Measurements from ENCODE around the gene SETD5. TPM values are rescaled to one million over a fixed set of nuclear protein-coding genes. Genes with fewer than 3 reads are reported as not detected.

Gene SETD5
- polyA plus RNA-seq, 12 donors: 86.4 to 389 (median 118) TPM

DNA sequence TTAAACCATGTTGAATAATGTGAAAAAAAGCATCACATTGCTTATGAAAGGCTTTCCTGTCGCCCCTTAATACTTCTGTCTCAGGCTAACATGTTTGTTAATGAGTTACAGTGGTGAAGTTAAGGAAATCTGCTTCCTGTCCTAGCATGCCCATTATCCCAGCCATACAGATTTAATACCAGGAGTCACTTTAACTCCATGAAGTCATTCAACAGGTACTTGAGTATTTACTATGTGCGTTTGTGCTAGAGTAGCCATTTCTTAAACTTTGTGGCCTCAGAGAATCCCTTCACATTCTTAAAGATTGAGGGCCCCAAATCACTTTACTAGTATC lies 10.1 kb upstream of the SETD5 start:
- no peak for DNase-seq

DNA sequence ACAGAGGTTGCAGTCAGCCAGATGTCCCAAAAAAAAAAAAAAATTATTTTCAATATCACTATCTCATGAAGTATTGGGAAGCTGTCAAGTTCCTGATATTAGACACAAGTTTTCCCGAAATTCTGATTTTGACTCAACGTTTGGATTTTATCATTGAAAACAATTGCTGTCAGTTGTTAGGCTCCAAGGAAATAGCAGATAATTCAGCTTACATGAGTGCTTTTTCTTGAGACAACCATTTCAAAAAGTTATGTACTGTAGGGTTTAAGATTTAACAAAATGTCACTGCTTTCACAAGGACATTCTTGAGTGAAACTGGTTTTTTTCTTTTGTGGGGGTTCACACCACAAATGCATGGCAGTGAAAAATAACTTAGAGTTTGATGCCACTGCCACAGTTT lies 9.3 kb upstream of the SETD5 start:
- no peak for DNase-seq

- DNase-seq: no peak
These were observed 8.7 kb upstream of the SETD5 start for GRCh38 chr3:9388562-9389272.

DNA sequence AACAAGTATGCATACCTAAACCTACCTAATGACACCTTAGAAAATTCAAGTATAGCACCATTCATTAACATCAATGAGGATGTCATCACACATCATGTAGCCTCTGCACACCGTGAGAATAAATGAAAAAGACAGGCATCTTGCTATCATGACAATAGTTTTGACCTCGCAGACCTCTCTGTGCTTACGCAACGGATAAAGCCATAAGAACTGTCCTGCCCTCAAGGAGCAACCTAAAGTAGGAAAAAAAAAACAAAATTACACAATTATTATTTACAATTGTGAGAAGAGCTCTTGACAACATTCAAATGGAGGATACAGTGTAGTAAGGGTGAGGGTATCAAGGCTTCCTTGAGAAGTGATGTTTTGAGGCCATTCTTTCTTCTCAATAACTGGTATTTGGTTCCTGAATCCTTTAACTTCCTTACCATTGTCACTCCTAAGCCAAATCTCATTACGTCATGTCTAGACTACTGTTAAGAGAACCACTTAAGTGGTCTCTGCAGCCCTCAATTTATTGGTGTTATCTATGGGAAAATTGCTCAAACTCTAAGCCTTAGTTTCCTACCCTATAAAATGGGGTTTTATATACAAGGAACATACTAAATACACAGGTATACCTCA lies 7.0 kb upstream of the SETD5 start:
- no peak for DNase-seq

DNA sequence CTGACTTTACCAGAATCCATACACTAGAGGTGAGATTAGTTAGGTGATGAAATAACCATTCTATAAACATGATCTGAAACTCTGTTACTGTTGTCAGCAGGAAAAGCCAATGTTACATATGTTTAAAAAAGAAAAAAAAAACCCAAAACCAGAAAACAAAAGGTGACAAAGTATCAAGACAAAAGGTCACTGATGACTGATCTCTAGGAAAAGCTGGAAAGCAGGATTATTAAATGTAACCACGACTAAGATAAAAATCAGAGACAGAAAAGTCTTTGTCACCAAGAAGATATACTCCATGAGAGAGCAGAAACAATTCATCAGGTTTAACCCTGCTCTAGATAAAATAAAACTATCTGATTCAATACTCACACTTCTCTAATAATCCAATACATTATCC lies 5.4 kb upstream of the SETD5 start:
- DNase-seq: no peak

- DNase-seq: no peak
These were observed 1.7 kb upstream of the SETD5 start for GRCh38 chr3:9395570-9396300.

DNA sequence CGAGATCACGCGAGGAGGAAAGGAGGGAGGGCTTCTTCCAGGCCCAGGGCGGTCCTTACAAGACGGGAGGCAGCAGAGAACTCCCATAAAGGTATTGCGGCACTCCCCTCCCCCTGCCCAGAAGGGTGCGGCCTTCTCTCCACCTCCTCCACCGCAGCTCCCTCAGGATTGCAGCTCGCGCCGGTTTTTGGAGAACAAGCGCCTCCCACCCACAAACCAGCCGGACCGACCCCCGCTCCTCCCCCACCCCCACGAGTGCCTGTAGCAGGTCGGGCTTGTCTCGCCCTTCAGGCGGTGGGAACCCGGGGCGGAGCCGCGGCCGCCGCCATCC lies 1.1 kb upstream of the SETD5 start:
- peak; percentile 91 for DNase-seq

- peak; percentile 98 for DNase-seq
These were observed 633 bp upstream of the SETD5 start for GRCh38 chr3:9396632-9397331.

DNA sequence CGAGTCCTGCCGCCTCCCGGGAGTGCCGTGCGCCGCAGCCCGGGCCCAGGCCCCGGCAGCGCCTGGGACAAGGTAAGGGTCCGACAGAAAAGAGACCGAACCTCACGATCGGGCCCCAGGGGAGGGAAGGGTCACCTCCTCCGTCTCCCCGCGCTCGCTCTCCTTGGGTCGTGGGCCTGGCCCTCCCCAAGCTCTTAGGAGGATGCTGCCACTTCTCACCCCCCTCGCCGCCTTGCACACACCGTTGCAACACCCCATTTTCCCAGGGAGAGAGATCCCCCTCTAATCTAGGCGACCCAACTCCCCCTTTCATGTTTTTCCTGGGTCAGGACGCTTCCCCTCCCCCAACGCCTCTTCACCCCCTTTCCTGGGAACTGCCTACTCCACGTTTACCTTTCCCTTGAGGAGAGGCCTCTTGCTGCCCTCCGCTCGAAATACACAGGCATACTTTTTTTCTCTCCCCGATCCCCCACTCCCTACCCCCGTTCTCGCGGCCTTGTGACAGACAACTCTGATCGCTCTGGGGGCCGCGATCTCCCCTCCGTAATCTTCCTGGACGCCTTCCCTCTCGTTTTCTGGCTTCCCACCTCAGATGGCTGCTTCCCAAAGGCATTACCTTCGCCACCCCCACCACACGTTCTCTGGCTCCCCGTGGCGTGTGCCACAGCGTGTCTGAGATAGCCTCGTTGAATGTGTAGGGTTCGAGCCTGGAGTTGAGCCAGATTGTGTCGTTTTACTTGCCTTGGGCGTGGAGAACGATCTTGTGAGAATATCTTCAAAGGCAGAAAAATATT lies 688 bp downstream of the SETD5 start:
- DNase-seq: peak; percentile 66

DNA sequence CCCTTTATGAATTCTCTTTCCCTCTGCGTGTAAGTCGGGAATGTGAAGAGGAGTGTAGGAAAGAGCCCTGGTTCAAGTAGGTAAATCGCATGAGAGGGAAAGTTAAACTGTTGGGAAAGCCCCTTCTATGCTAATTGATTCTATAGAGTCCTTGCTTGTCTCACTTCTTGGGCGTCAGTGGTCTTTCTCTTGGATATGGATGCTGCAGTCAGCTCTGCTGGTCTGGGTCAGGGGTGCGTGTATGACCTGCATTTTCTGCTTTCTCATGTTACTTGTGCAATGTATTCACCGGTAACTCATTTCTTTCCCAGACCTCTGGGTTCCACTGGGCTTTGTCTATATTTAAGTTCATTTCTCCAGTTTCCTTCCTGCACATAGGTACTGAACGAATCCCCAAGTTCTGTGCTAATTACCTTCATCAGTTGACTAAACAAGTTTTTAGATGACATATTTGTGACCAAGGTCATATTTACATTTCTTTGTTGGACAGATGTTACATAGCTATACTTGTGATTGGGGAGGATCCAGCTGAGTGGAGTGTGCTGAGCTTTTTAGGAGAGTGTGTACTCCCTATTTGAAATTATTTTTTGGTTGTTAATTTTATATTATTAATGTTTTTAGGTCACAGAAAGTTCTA lies 1.4 kb downstream of the SETD5 start:
- peak; percentile 59 for DNase-seq

GRCh38 chr3:9399337-9399703 lies 1.9 kb downstream of the SETD5 start:
- peak; percentile 33 for DNase-seq

GRCh38 chr3:9399746-9400145 lies 2.3 kb downstream of the SETD5 start:
- DNase-seq: peak; percentile 89

DNA sequence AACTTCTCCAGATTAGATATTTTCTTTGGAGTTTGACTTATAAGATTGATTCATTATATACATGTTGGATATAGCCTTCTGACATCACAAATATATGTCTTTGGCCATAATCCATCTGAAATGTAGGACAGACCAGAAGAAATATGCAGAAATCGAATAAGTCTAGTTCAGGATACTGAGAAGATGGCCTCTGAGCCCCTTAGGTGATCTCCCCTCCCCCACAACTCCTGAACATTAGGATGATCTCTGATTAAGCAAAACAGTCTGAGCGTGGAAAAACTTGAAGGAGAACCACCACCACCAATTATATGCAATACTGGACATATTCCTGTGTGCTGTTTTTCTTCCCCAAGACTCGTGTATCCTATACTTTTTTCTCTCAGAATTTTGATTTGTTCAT lies 3.2 kb downstream of the SETD5 start:
- no peak for DNase-seq

GRCh38 chr3:9401986-9402385 lies 4.6 kb downstream of the SETD5 start:
- no peak for DNase-seq

GRCh38 chr3:9402410-9403228 lies 5.2 kb downstream of the SETD5 start:
- DNase-seq: no peak

- no peak for DNase-seq
These were observed 6.0 kb downstream of the SETD5 start for GRCh38 chr3:9403463-9403862.

- no peak for DNase-seq
These were observed 7.3 kb downstream of the SETD5 start for GRCh38 chr3:9404680-9405079.

DNA sequence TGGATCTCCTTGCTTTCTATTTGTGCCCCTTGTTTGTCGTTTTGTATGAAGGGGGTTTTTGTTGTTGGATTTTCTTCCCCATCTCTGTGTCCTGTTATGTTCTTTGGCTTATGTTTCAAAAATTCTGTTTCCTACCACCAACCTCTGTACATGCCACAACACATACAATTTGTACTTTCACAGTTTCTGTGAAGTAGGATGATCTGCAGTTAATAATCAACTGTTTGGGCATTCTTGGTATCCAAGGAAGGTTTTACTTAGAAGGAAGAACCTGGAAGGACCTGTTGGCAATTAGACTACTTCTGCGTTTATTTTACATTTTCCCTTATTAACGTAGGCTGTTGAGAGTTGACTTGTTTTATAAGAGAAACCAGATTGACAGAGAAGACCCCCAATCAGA lies 8.3 kb downstream of the SETD5 start:
- no peak for DNase-seq

DNA sequence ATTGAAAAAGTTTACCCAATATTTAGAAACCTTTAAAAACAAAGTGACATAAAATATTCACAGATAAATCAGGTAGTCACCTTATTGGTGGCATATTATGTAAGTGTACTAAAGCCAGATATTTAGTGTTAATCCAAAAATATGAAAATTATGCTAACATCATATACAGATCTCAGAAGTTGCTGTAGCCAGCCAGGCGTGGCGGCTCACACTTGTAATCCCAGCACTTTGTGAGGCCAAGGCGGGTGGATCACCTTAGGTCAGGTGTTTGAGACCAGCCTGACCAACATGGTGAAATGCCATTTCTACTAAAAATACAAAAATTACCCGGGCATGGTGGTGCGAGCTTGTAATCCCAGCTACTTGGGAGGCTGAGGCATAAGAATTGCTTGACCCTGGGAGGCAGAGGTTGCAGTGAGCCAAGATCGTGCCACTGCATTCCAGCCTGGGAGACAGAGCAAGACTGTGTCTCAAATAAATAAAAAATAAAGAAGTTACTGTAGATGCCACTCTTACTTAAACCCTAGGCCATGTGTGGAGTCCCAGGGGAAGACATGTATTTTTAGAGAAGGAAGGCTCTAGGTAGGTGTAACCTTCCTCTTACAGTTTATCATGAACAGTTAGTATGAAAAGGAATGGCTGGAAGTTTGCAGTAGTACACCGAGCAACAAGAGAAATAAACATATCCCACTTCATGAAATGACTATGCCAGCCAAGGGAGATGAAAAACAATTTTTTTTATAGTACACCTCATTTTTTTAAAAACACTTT lies 9.6 kb downstream of the SETD5 start:
- no peak for DNase-seq

DNA sequence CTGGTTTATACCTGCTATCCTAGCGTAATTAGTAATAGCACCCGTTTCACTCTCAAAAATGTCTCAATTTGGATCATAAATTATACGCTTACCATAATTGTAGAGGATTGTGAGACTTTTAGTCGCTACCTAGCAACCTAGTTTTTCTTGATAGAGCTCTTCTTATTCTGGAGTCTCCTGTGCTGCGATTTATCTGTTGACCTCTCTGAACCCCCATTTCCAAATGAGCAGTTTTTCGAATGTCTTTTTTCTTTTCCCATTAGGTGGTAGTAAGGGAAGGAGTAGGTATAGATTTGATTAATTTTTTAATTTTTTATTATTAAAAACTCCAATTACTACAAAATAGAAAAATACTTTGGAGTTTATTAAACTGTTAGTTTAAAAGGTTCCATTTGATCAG lies 10.6 kb downstream of the SETD5 start:
- DNase-seq: no peak
